Left lung (tissue), 10 donors: ENCODE measurements around the gene TMIE. TPM values are rescaled to one million over a fixed set of nuclear protein-coding genes. Genes with fewer than 3 reads are reported as not detected.

ENCODE experiments used
- ATAC-seq: fragments of 200-7000 bp; cut with Tn5 transposase; one replicate; pipeline ENCODE4 v1.9.1; 2020; ENCODE audit warnings: moderate library complexity
- DNase-seq, 4 donors: peaks; one replicate each; pipeline ENCODE4 v3.0.0-alpha.2; 2013 to 2020
- H3K27ac ChIP-seq, 2 donors: fragments of 200-600 bp; sonication (generic) in 1 of 2; one replicate each; pipeline versions ENCODE4 v1.5.0 to v1.8.0; 2020 to 2021
- H3K27me3 ChIP-seq, 2 donors: fragments of 200-600 bp; sonication (generic) in 1 of 2; one replicate each; pipeline versions ENCODE4 v1.5.0 to v1.8.0; 2020 to 2021
- H3K36me3 ChIP-seq, 2 donors: fragments of 200-600 bp; sonication (generic) in 1 of 2; one replicate each; pipeline versions ENCODE4 v1.5.0 to v1.8.0; 2020 to 2021
- H3K4me1 ChIP-seq, 2 donors: fragments of 200-600 bp; one replicate each; pipeline ENCODE4 v1.8.0; 2021
- H3K4me3 ChIP-seq, 2 donors: fragments of 200-600 bp; sonication (generic) in 1 of 2; one replicate each; pipeline versions ENCODE4 v1.5.0 to v1.8.0; 2020 to 2021; ENCODE audit warnings: mild to moderate bottlenecking in 1 of 2
- H3K9me3 ChIP-seq, 2 donors: fragments of 200-600 bp; sonication (generic) in 1 of 2; one replicate each; pipeline versions ENCODE4 v1.5.0 to v1.8.0; 2020 to 2021
- CTCF ChIP-seq, 2 donors: fragments of 200-600 bp; sonication (generic) in 1 of 2; IDR thresholded peaks; one replicate each; pipeline versions ENCODE4 v1.5.0 to v1.8.0; 2021; ENCODE audit warnings: antibody characterized with exemption in 2 of 2
- intact Hi-C, 2 donors: fragments of 100-400 bp; cut with DNase I; formaldehyde crosslinking; loops; one replicate each; pipeline versions ENCODE4 v1.11.2 to v1.14.2; 2022
- polyA plus RNA-seq, 6 donors: library from polyadenylated mRNA; unstranded; fragments of 120-200 nt; gene quantifications; one replicate each; pipeline ENCODE4 v1.2.1, GENCODE V29; 2013; ENCODE audit not compliant: insufficient read length in 6 of 6
- total RNA-seq, 2 donors: library from RNA; stranded (reverse); fragmentation: NEBNext Ultra II Directional; extraction: Animal tissue kit (Norgen Biotek cat#: 25700); gene quantifications; one replicate each; pipeline ENCODE4 v1.2.1, GENCODE V29; 2021
- donor health status: DM: no; HTN: yes; CAD: no.
- donor health status: DM: no; HTN: no; CAD: no.

TMIE gene
- total and polyA plus RNA-seq, 8 donors: 0.23 to 0.82 (median 0.48) TPM; not detected in 1

GRCh38 chr3:46711305-46711704 is 10.1 kb downstream of the TMIE start:
- Histone ChIP-seq H3K27me3 (peaks cover 0 to 9% of the 10 kb centered on the region in 2 donors), H3K4me1 (no peaks in the 10 kb centered on the region), H3K27ac (no peak overlapping the region), H3K9me3 (no peaks in the 10 kb centered on the region), H3K36me3 (no peaks in the 10 kb centered on the region), H3K4me3 (no peak overlapping the region)
- no peak for DNase-seq
- intact Hi-C loops: no loop called here
- TF ChIP-seq CTCF (IDR thresholded peaks at IDR 0.05): no peak
- no peak for ATAC-seq

- no peak for TF ChIP-seq CTCF (IDR thresholded peaks at IDR 0.05)
- ATAC-seq: no peak
Measured at GRCh38 chr3:46711760-46712159, 10.6 kb downstream of the TMIE start.

GRCh38 chr3:46712191-46713049 is 11.2 kb downstream of the TMIE start:
- no peak for ATAC-seq
- intact Hi-C loops: no loop called here
- DNase-seq: no peak
- Histone ChIP-seq H3K27me3 (peaks cover 0 to 6% of the 10 kb centered on the region in 2 donors), H3K4me3 (no peak overlapping the region), H3K27ac (no peak overlapping the region), H3K36me3 (no peaks in the 10 kb centered on the region), H3K4me1 (no peaks in the 10 kb centered on the region), H3K9me3 (no peaks in the 10 kb centered on the region)
- no peak for TF ChIP-seq CTCF (IDR thresholded peaks at IDR 0.05)

More at GRCh38 chr3:46711760-46712159, 10.6 kb downstream of the TMIE start:
- DNase-seq: no peak
- Histone ChIP-seq H3K4me1 (no peaks in the 10 kb centered on the region), H3K9me3 (no peaks in the 10 kb centered on the region), H3K36me3 (no peaks in the 10 kb centered on the region), H3K4me3 (no peak overlapping the region), H3K27ac (no peak overlapping the region), H3K27me3 (peaks cover 0 to 4% of the 10 kb centered on the region in 2 donors)
- intact Hi-C loops: no loop called here

- Histone ChIP-seq H3K4me3 (no peak overlapping the region), H3K27ac (no peak overlapping the region), H3K27me3 (peaks cover 0 to 15% of the 10 kb centered on the region in 2 donors), H3K36me3 (no peaks in the 10 kb centered on the region), H3K9me3 (no peaks in the 10 kb centered on the region), H3K4me1 (no peaks in the 10 kb centered on the region)
- DNase-seq: no peak
- intact Hi-C loops: no loop called here
- ATAC-seq: no peak
- TF ChIP-seq CTCF (IDR thresholded peaks at IDR 0.05): no peak
Measured at GRCh38 chr3:46713050-46713897, 12.1 kb downstream of the TMIE start.
